ENCODE results near the gene ZFYVE16.

DNA sequence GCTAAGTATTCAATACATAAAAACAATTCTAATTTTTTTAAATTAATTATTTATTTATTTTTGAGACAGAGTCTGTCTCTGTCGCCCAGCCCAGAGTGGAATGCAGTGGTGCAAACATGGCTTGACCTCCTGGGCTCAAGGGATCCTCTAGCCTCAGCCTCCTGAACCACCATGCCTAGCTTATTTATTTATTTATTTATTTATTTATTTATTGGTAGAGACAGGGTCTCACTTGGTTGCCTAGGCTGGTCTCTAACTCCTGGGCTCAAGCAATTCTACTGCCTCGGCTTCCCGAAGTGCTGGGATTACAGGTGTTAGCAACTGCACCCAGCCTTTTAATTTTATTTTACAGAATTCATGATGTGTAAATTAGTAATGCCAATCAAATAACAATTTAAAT lies 33.7 kb upstream of the ZFYVE16 start:
- TF ChIP-seq, protein P1, sequence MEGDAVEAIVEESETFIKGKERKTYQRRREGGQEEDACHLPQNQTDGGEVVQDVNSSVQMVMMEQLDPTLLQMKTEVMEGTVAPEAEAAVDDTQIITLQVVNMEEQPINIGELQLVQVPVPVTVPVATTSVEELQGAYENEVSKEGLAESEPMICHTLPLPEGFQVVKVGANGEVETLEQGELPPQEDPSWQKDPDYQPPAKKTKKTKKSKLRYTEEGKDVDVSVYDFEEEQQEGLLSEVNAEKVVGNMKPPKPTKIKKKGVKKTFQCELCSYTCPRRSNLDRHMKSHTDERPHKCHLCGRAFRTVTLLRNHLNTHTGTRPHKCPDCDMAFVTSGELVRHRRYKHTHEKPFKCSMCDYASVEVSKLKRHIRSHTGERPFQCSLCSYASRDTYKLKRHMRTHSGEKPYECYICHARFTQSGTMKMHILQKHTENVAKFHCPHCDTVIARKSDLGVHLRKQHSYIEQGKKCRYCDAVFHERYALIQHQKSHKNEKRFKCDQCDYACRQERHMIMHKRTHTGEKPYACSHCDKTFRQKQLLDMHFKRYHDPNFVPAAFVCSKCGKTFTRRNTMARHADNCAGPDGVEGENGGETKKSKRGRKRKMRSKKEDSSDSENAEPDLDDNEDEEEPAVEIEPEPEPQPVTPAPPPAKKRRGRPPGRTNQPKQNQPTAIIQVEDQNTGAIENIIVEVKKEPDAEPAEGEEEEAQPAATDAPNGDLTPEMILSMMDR (IDR thresholded peaks at IDR 0.05) = no peak
- no peak for TF ChIP-seq ZFX (IDR thresholded peaks at IDR 0.05; ENCODE audit: borderline replicate concordance)

All from 22Rv1 (cell line).